Panc1 (cell line): ENCODE data around the gene QSOX1. TPM values are rescaled to one million over a fixed set of nuclear protein-coding genes. Genes with fewer than 3 reads are reported as not detected.

Experiments used
- ATAC-seq: fragments of 200-7000 bp; cut with Tn5 transposase; 2 replicates; pipeline ENCODE4 v1.9.1; 2020; ENCODE audit warnings: mild to moderate bottlenecking, moderate library complexity
- BruUV-seq: library from RNA; stranded (reverse); fragments of 400-500 nt; replicated peaks from 2 replicates; lab custom pipeline; 2021; lab: Mats Ljungman, UMichigan
- CTCF ChIA-PET: fragments of 300-600 bp; sonication (Branson Sonifier 250); formaldehyde crosslinking; loops from one replicate; lab custom pipeline; 2022; ENCODE audit warnings: antibody characterized with exemption; lab: Charles Lee
- POLR2A ChIA-PET: fragments of 300-600 bp; sonication (Branson Sonifier 250); formaldehyde crosslinking; loops from one replicate; lab custom pipeline; 2022; ENCODE audit warnings: antibody characterized with exemption; lab: Charles Lee
- DNase-seq: peaks from one replicate; pipeline ENCODE4 v3.0.0-alpha.2; 2010; ENCODE audit warnings: low read depth, low spot score
- H3K27ac ChIP-seq: 2 replicates; pipeline ENCODE4 v1.5.1; 2011; ENCODE audit warnings: mild to moderate bottlenecking, low read length, inconsistent platforms
- H3K27me3 ChIP-seq: fragments of 200-500 bp; sonication (Bioruptor generic); 2 replicates; pipeline ENCODE4 v1.6.0; 2014; ENCODE audit warnings: low read length, inconsistent platforms; ENCODE audit not compliant: control insufficient read depth, insufficient read depth
- H3K36me3 ChIP-seq: fragments of 200-500 bp; sonication (Bioruptor generic); 2 replicates; pipeline ENCODE4 v1.5.1; 2014; ENCODE audit warnings: inconsistent platforms, mild to moderate bottlenecking, low read length, moderate library complexity; ENCODE audit not compliant: control insufficient read depth, insufficient read depth
- H3K4me1 ChIP-seq: 2 replicates; pipeline ENCODE4 v1.5.1; 2011; ENCODE audit warnings: inconsistent platforms, mild to moderate bottlenecking, low read length, moderate library complexity; ENCODE audit not compliant: control insufficient read depth, insufficient read depth
- H3K4me3 ChIP-seq, 2 experiments: 2 replicates each; pipeline ENCODE4 v1.5.1; 2011 to 2012; ENCODE audit warnings: low read depth in 2 of 2, low read length in 2 of 2, mild to moderate bottlenecking in 2 of 2, inconsistent platforms in 1 of 2, moderate library complexity in 1 of 2
- H3K9me3 ChIP-seq: fragments of 200-500 bp; sonication (Bioruptor generic); 2 replicates; pipeline ENCODE4 v1.5.1; 2014; ENCODE audit warnings: low read depth, mild to moderate bottlenecking, inconsistent platforms, low read length, moderate library complexity; ENCODE audit not compliant: control insufficient read depth, insufficient read depth
- CTCF ChIP-seq: fragments of 450-650 bp; IDR thresholded peaks from 2 replicates; pipeline ENCODE4 v1.5.1; 2017; ENCODE audit warnings: mild to moderate bottlenecking
- POLR2AphosphoS5 ChIP-seq: IDR thresholded peaks from 2 replicates; pipeline ENCODE4 v1.6.1; 2012; ENCODE audit warnings: mild to moderate bottlenecking, low read depth, low read length, moderate library complexity
- REST ChIP-seq, 2 experiments: IDR thresholded peaks; 2 replicates each; pipeline ENCODE4 v1.6.1; 2011 to 2012; ENCODE audit warnings: low read depth in 2 of 2, control low read depth in 1 of 2, low read length in 1 of 2, mild to moderate bottlenecking in 1 of 2, moderate library complexity in 1 of 2; ENCODE audit not compliant: insufficient read depth in 1 of 2
- SIN3A ChIP-seq: IDR thresholded peaks from 2 replicates; pipeline ENCODE4 v1.6.1; 2012; ENCODE audit warnings: low read depth, mild to moderate bottlenecking, low read length, moderate library complexity, borderline replicate concordance; ENCODE audit not compliant: insufficient read depth
- TCF7L2 ChIP-seq: IDR thresholded peaks from 2 replicates; pipeline ENCODE4 v1.6.1; 2011; ENCODE audit warnings: mild to moderate bottlenecking, low read depth, low read length, inconsistent platforms
- in situ Hi-C: cut with HindIII; loops from 2 replicates; pipeline ENCODE4 v1.10.0; 2016; ENCODE audit warnings: low sequenced_read_pairs, low pct_unique_long_range_greater_than_20kb
- intact Hi-C: fragments of 100-400 bp; cut with micrococcal nuclease; formaldehyde crosslinking; loops from one replicate; pipeline ENCODE4 v1.10.0; 2022; ENCODE audit not compliant: unreplicated experiment
- total RNA-seq: library from RNA; stranded (reverse); gene quantifications from one replicate; pipeline ENCODE4 v1.2.1, GENCODE V29; 2021; ENCODE audit not compliant: unreplicated experiment

QSOX1 gene
- total RNA-seq, 1 experiment from 2014 or later: 152 TPM

GRCh38 chr1:180153032-180153431, 1.6 kb upstream of the QSOX1 start:
- Histone ChIP-seq H3K36me3 (peaks cover 2% of the 10 kb centered on the region; the same call in 1 of the 2 replicates), H3K27me3 (no peaks in the 10 kb centered on the region), H3K4me3 (no peak overlapping the region), H3K27ac (peak overlapping the region; percentile 98; the same call in 1 of the 2 replicates), H3K4me1 (peaks cover 36% of the 10 kb centered on the region), H3K9me3 (no peaks in the 10 kb centered on the region)
- ATAC-seq: no peak
- in situ Hi-C loops: no loop called here
- CTCF ChIA-PET: no interaction called here
- POLR2A ChIA-PET: no interaction called here
- intact Hi-C loops: no loop called here
- TF ChIP-seq REST (IDR thresholded peaks at IDR 0.05; ENCODE audit: insufficient read depth in 1 of 2, low read depth in 2 of 2, low read length in 1 of 2) (no peak), SIN3A (no peak), CTCF (no peak), POLR2AphosphoS5 (no peak)
- DNase-seq: no peak
- no TSS peak for BruUV-seq

GRCh38 chr1:180154003-180154324, 705 bp upstream of the QSOX1 start:
- no peak for TF ChIP-seq CTCF
- TF ChIP-seq TCF7L2: no peak
- no peak for TF ChIP-seq REST (IDR thresholded peaks at IDR 0.05; ENCODE audit: insufficient read depth in 1 of 2, low read depth in 2 of 2, low read length in 1 of 2)
- no peak for TF ChIP-seq SIN3A
- no peak for TF ChIP-seq POLR2AphosphoS5
- CTCF ChIA-PET: no interaction called here
- intact Hi-C loops: no loop called here
- ATAC-seq (peak; percentile 0; the same call in 1 of the 2 replicates), DNase-seq (no peak)
- Histone ChIP-seq H3K4me3 (peak overlapping the region; percentile 85 to 94), H3K36me3 (peaks cover 2% of the 10 kb centered on the region; the same call in 1 of the 2 replicates), H3K27ac (peak overlapping the region; percentile 98), H3K9me3 (no peaks in the 10 kb centered on the region), H3K4me1 (peaks cover 36% of the 10 kb centered on the region), H3K27me3 (no peaks in the 10 kb centered on the region)
- no TSS peak for BruUV-seq
- in situ Hi-C loops: no loop called here
- POLR2A ChIA-PET: interaction anchor here (0.6 kb wide), 2 partner anchors 51 to 229 kb away, joined by 4 to 7 read pairs; no protein-coding TSS in a partner anchor
